GM12872 (cell line): ENCODE data around the gene CXCL12.

Source experiments
- TF ChIP-seq, protein P1 (sequence below): IDR thresholded peaks from 3 replicates; pipeline ENCODE4 v1.5.1; 2011; ENCODE audit warnings: low read depth, mild to moderate bottlenecking, low read length, moderate library complexity; ENCODE audit not compliant: insufficient read depth

Gene CXCL12

GRCh38 chr10:44385026-44385695 is at the start of gene CXCL12:
Gene CXCL12, minus strand, starts transcription at chr10:44385097. Its CDS starts 92 bp downstream, at chr10:44385005.
- TF ChIP-seq, protein P1, sequence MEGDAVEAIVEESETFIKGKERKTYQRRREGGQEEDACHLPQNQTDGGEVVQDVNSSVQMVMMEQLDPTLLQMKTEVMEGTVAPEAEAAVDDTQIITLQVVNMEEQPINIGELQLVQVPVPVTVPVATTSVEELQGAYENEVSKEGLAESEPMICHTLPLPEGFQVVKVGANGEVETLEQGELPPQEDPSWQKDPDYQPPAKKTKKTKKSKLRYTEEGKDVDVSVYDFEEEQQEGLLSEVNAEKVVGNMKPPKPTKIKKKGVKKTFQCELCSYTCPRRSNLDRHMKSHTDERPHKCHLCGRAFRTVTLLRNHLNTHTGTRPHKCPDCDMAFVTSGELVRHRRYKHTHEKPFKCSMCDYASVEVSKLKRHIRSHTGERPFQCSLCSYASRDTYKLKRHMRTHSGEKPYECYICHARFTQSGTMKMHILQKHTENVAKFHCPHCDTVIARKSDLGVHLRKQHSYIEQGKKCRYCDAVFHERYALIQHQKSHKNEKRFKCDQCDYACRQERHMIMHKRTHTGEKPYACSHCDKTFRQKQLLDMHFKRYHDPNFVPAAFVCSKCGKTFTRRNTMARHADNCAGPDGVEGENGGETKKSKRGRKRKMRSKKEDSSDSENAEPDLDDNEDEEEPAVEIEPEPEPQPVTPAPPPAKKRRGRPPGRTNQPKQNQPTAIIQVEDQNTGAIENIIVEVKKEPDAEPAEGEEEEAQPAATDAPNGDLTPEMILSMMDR: no peak

DNA sequence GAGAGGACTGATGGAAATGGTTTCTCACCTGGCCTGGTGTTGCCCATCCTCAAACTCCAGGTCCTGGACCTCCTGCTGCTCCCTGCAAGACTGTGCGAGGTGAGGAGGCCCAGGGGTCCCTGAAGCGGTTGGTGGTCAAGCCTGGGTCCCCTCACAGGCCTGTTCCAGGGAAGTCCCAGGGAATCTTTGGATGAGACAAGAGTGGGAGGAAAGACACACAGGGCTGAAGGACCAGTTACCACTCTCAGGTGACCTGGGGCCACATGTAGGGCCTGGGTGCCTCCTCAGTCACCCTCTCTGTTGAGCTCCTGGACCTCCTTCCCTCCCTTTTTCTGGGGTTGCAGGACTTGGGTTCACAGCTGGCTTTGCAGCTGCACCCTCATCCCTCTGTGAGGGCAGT is 42.6 kb upstream of the CXCL12 start:
- TF ChIP-seq, protein P1: no peak

- TF ChIP-seq, protein P1: no peak
Measured at GRCh38 chr10:44427037-44427436, 42.1 kb upstream of the CXCL12 start.

GRCh38 chr10:44426247-44427034 is 41.5 kb upstream of the CXCL12 start:
- TF ChIP-seq, protein P1: no peak

DNA sequence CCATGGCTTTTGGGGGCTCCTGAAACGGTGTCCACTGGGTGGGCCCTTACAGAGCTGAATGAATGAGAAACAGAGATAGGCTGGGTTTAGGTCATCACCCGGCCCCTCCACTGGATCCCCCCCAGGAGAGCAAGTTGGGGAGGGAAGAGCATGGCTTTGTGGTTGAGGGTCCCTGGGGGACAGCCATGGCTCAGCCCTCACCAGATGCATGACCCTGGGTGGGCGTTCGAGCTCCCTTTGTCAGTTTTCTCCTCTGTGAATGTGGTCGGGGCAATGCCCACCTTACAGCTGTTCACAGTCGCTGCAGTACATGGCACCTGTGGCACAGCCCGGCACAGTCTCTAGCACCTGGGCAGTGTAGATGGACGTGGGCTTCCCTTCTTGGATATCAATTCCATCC is 40.6 kb upstream of the CXCL12 start:
- TF ChIP-seq, protein P1: no peak

GRCh38 chr10:44424957-44425356 is 40.1 kb upstream of the CXCL12 start:
- TF ChIP-seq, protein P1: no peak

DNA sequence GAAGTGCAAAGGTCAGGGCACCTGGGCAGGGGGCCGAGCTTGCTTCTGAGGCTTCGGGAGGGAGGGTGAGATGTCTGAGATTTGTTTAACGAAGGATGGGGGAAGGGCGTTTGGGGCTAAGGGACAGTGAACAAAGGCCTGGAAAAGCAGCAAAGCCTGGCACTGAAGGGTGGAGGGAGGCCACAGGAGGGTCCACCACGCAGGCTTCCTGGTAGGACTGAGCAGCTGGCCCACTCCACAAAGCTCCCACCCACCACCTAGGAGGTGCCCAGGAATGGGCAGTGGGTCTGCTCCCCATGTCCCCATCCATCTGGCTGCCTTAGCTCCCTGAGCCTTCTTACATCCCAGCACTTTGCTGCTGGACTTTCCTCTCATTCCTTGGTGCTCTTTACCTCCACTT is 39.4 kb upstream of the CXCL12 start:
- TF ChIP-seq, protein P1: no peak
